DMS53 (cell line): Measurements from ENCODE around the gene HP1BP3.

Source experiments
- DNase-seq: peaks from one replicate; lab custom pipeline; 2025; lab: John Stamatoyannopoulos, UW

The HP1BP3 gene

DNA sequence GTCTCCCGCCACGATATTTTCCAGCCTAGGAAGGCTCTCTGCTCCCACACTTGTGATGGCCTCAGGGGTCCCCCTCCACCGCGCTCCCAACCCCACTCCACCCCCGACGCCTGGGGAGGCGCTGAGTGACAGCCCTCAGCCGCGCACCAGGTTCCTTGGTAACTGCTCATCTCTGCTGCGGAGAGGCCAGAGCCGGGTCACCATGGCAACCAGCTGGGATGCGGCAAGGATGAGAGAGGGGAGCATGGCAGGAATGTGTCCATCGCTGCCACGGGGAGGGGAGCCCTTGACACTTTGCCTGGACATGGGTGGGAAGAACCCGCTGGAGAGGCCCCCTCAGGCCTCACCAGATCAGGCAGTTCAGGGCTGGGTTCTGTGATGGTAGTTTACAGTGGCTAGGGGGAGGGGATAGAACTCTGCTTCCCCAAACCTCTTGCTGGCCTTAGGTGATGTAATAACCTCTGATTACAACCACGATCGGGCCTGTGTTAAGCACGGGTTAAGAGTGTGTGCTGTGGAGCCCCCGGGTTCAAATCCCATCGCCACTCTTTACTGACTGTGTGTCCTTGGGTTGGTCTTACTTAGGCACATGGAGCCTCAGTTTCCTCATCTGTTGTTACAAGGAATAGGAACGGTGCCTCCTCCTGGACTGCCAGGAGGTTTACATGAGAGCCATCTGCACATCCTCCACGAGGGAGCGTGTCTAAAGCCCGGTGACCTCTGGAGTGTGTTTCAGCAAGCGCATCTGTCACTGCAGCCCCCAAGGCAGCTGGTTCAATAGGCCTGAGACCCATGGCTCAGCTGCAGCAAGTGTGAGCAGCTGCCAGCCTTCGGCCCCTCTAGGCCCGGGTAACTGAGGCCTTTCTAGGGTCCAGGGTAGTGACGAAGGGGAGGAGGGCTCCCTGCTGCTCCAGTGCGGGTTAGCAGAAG, 75.6 kb downstream of the HP1BP3 start:
- DNase-seq = peak; percentile 32

DNA sequence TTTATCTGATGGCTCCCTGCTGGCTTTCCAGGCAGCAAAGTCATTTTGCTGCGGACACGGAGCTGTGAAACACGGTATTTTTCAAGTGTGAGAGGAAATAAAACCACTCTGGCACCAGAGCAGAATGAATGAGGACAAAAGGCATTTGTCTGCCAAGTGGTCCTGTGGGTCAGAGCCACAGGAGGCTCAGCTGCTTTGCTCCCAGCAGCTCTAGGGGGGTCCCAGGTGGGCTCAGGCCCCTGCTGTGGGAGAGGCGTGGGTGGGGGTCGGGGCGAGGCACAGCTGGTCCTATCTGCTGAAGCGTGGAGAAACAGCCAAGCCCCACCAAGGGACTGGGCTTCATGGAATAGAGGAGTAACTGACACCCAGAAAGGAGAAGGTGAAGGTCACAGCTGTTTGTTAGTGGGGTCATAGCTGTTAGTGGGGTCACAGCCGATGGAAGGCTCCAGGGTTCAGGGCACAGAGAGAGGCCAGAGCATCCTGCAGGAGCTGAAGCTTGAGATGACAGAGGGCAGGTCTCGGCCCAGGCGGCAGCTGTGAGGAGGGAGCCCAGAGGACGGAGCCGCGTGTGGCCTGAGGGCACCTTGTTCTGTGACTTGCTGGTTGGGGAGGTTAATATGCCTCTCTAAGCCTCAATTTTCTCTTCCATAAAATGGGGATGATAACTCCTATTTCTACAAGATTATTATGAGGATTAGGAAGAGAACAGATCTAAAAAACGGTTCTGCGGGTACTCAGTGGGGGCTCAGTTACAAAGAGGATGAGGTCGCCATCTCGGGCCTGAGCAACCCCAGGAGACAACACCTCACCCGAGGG, 76.4 kb downstream of the HP1BP3 start:
- no peak for DNase-seq

GRCh38 chr1:20709868-20710267, 77.2 kb downstream of the HP1BP3 start:
- DNase-seq = no peak

GRCh38 chr1:20708891-20709290, 78.2 kb downstream of the HP1BP3 start:
- DNase-seq = no peak

- no peak for DNase-seq
These were observed 79.0 kb downstream of the HP1BP3 start for GRCh38 chr1:20708057-20708456.

DNA sequence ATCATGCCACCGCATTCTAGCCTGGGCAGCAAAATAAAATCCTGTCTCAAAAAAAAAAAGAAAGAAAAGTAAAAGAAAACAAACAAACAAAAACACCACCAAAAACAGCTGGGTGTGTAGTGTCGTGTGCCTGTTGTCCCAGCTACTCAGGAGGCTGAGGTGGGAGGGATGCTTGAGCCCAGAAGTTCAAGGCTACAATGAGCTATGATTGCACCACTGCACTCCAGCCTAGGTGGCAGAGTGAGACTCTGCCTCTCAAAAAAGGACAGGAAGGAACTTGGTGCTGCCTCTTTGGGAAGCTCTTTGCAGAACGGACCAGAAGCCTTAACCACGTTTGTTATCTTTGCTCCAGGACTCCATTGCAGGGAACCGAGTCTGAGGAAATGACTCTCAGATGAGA, 80.3 kb downstream of the HP1BP3 start:
- DNase-seq = no peak

DNA sequence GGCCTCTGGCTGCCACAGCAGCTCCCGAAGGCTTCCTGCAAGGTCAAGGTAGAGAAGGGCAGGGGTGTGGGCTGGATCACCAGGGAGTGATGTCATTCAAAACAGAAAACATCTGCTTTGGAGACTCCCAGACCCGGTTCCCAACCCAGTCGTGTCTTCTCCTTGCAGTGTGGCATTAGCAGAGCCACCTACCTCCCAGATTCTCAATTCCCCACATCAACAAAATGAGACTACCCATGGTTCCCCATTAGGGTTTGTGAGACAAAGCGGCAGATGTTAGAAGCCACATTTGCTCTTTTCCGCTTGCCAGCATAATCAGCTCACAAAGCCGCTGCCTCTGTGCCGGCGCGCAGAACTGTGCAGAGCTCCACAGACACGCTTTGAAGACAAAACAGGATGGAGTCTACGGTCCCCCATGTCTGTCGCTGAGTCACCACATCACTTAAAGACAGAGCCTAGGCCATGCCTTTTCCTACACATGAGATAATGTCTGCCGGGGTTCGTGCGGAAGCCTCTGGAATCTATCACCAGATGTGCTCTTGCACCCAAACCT, 81.8 kb downstream of the HP1BP3 start:
- no peak for DNase-seq

DNA sequence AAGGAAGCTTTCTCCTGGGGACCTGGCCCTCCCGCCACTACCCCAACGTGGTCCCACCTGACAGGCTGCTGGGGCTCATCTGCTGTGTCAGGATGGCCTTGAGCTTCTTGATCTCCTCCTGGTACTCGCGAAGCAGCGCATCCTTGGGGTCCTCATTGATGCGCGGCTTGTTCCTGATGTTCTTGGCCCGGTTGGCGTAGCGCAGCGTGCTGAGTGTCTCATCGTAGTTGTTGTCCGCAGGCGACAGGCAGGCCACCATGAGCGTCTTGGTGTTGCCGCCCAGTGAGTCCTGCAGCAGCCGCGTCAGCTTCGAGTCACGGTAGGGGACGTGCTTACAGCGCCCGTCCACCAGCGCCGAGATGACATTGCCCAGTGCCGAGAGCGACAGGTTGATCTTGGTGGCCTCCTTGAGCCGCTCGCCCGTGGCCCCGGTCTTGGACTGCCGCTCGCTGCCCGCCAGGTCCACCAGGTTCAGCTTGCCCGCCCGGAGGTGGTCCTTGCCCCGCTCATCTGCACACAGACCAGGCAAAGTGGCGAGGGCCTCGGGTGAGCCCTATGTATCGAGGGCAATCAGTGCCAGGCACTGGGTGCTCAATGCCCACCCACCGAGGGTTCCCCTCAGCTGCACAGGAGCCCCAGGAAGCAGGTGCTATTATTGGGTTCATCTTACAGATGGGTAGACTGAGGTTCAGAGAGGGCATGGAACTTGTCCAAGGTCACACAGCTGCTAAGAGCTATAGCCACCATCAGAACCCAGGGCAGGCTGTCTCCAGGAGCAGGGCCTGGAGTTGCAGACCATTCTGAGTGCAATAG, 82.5 kb downstream of the HP1BP3 start:
- DNase-seq = no peak

GRCh38 chr1:20703124-20703756, 83.9 kb downstream of the HP1BP3 start:
- no peak for DNase-seq

DNA sequence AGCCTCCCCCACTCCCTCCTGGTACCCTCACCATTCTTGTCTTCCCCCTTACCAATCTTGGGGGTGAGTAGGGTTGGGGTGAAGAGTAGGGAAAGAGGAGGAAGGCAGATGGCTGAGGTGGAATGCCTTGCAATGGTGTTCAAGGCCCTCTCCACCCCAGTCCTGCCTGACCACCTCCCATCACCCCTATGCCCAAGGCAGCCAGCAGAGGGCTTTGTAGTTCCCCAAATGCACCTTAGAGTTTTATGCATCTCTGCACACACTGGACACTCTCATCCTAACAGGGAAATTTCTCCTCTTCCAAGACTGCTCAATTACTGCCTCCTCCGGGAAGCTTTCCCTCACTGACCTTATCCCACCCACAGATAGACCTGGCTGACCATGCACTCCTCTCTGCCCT, 84.7 kb downstream of the HP1BP3 start:
- DNase-seq = peak; percentile 30

DNA sequence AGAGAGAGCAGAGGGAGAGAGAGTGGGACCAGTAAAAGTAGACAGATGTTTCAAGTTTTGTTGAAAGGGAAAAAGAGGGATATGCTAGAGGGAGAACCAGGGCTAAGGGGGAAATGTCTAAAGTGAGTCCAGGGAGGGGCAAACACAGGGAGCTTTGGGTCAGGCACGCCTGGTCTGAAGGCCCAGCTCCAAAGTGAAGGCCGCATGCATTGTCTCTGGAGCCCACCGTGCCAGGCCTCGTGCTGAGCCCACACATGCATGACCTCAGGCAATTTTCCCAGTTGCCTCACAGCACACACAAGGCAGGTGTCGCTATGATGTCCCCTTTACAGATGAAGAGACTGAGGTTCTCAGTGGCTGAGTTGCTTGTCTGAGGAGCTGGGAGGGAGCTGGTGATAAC, 85.3 kb downstream of the HP1BP3 start:
- no peak for DNase-seq

GRCh38 chr1:20701446-20701845, 85.7 kb downstream of the HP1BP3 start:
- no peak for DNase-seq

DNA sequence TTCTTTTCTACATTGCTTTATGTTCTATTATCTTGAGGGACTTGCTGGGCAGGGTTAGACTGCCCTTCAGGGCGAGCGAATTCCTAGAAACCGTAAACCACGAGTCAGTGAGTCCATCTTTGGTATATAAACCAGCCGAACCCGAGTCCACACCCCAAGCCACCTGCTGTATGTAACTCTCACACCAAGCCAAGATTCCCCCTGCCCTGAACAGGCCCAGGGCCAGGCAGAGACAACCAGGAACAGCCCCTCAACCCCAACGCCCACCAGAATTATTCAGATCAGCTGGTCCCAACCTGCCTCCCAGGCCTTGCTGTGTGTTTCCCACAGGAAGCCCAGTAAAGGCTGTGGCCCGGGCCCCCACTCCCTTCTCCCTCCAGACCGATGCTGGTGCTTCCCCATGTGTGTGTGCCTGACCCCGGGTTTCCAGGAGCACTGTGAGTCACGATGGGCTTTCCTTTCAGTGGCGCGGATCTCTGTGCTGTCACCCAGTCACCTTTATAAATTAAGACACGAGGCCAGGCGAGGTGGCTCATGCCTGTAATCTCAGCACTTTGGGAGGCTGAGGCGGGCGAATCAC, 86.4 kb downstream of the HP1BP3 start:
- DNase-seq = no peak

DNA sequence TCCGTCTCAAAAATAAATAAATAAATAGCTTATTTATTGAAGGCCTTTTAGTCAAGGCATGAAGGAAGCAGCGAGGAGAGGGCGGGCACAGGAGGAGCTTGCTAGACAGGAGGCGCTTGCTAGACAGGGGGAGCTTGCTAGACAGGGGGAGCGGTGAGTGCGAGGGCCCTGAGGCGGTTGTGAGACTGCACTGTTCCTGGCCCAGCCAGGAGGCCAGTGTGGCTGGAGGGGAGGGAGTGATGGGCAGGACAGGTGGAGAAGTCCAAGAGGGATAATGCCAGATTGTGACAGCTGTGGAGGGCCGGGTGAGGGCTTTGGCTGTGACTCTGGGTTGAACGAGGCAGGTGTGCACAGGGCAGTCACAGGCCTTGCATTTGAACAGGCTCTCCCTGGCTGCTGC, 87.5 kb downstream of the HP1BP3 start:
- DNase-seq = no peak

DNA sequence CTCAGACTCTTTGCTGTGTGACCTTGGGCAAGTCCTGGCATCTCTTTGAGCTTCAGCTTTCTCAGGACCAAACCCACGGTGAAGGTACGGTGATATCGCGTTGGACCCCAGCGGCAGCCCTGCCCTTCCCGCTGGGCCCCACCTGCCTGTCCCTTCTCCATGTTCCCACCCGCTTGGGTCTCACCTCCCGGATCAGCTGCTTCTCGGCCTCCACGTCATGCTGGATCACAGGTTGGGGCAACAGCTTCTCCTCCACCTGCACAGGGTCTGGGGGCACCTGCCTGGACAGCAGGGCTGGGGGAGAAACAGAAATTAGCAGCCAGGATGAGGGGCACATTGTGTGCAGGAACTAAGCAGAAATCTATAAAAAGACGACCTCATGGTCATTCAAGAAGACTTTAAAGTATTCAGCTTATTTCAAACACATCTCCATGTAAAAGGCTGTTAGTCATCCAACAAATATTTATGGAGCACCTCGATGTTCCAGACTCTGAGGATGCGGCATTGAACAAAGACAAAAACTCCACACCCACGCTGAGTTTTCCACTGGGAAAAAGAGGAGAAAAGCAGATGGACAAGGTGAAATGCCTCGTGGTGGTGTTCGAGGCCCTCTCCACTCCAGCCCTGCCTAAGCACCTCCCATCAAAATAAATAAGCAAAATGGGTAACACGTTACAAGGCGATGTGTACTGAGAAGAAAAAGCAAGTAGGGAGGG, 88.8 kb downstream of the HP1BP3 start:
- no peak for DNase-seq

GRCh38 chr1:20697563-20697962, 89.5 kb downstream of the HP1BP3 start:
- no peak for DNase-seq

DNA sequence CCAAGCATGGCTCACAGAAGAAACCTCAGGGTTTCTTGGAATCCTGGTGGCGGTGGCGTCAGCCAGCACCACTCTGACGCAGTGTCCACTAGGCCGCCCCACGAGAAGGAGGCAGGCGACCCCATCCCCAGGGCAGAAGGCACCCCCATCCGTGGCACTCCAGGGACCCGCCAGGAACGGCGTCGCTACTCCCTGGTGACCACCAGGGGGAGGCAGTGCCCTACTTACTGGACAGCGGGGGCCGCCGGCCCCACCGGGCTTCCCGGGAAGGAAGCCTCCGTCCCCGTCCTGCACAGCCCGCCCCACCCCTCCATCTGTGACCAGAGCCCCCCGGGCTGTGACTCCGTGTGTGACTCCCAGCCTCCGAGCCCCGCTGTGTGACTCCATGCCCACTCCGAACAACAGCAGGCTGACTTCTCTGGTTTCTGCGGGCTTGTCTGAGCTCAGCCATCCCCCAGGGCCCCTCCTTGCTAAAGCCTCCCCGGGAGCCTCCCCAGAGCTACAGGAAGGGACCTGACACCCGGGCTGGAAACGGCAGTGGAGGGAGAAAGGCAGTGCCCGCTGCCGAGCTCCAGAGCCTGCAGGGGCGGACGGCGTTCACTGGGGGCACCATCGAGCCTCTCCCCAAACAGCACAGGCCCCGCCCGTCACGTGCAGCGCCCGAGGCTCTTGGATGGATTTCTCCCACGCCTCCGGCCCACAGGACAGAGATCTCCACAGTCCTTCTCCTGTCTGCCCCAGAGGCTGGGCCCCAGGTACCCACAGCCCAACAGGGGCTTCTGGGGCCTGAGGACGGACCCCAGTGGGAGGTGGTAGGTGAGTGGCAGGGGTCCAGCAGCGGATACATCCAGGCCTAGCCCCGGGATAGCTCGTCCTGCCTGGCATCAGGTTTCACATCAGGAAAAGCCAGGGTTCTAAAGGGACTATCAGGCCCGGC, 90.4 kb downstream of the HP1BP3 start:
- peak; percentile 95 for DNase-seq

- no peak for DNase-seq
These were observed 91.6 kb downstream of the HP1BP3 start for GRCh38 chr1:20695515-20695914.

DNA sequence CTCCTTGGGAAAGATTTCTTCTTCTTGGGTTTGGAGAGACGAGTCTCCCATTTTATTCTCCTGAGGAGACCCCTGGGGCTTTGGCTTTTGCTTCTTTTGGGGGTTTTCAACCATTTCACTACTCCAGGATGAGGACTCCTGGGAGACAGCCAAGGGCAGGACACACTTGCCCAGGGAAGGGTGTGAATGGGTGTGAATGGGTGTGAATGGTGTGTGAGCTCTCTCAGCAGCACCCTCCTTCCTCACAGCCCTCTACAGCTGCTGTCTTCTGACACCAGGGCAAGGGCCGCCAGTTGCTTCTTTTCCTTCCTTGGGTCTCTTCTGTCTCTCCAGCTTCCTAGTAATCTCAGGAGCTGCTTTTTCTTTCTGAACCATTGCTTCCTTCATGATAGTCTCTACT, 93.5 kb downstream of the HP1BP3 start:
- no peak for DNase-seq
